Activated T-helper 2 cell treated with anti-CD3 and anti-CD28 coated beads, Interferon-gamma antibody, Interleukin-2, Interleukin-4, amounts not matched to agents 10 μg/mL and 5 μg/mL and 100 μg/mL, durations not matched to agents 14 hours and 24 hours and 36 hours (primary cell): ENCODE data around the gene KREMEN2. TPM values are rescaled to one million over a fixed set of nuclear protein-coding genes. Genes with fewer than 3 reads are reported as not detected.
"Not testable (repeated sequence)": the region's sequence is repeated elsewhere in the genome, so short reads cannot be mapped to it uniquely, and the experiment has no call there.

ENCODE experiments used
- DNase-seq: peaks from one replicate; pipeline ENCODE4 v3.0.0; 2021; ENCODE audit warnings: low spot score
- H3K27ac Mint-ChIP-seq: one replicate; pipeline ENCODE4 v1.8.0; 2021; ENCODE audit warnings: mixed read lengths
- H3K27me3 Mint-ChIP-seq: one replicate; pipeline ENCODE4 v1.8.0; 2021; ENCODE audit warnings: low read depth, mixed read lengths
- H3K36me3 Mint-ChIP-seq: one replicate; pipeline ENCODE4 v1.8.0; 2021; ENCODE audit warnings: low read depth, mixed read lengths
- H3K4me1 Mint-ChIP-seq: one replicate; pipeline ENCODE4 v1.8.0; 2021; ENCODE audit warnings: low read depth, mixed read lengths
- H3K4me3 Mint-ChIP-seq: one replicate; pipeline ENCODE4 v1.8.0; 2021; ENCODE audit warnings: low read depth, mild to moderate bottlenecking, moderate library complexity, mixed read lengths
- H3K9me3 Mint-ChIP-seq: one replicate; pipeline ENCODE4 v1.8.0; 2021; ENCODE audit warnings: mixed read lengths
- intact Hi-C: fragments of 100-400 bp; cut with micrococcal nuclease; formaldehyde crosslinking; loops from one replicate; pipeline ENCODE4 v1.15.1; 2023
- total RNA-seq: library from RNA; stranded (reverse); gene quantifications from 2 replicates; pipeline ENCODE4 v1.2.3, GENCODE V29; 2022

The KREMEN2 gene
- total RNA-seq, 1 donor from 2014 or later = 0.09 TPM

GRCh38 chr16:2930236-2930635 is 33.8 kb upstream of the KREMEN2 start:
- DNase-seq = no peak
- intact Hi-C loops = no loop called here
- Mint-ChIP-seq H3K27ac (no peak overlapping the region), H3K4me3 (no peak overlapping the region), H3K9me3 (no peaks in the 10 kb centered on the region), H3K4me1 (peaks cover 19% of the 10 kb centered on the region), H3K27me3 (no peaks in the 10 kb centered on the region), H3K36me3 (peaks cover 14% of the 10 kb centered on the region)

- H3K4me3 Mint-ChIP-seq, intact Hi-C loops, H3K27me3 Mint-ChIP-seq, DNase-seq, H3K9me3 Mint-ChIP-seq, H3K27ac Mint-ChIP-seq: not testable (repeated sequence)
- Mint-ChIP-seq H3K4me1 (peaks cover 21% of the 10 kb centered on the region), H3K36me3 (peaks cover 20% of the 10 kb centered on the region)
Measured at GRCh38 chr16:2931231-2931914, 32.7 kb upstream of the KREMEN2 start.

GRCh38 chr16:2933136-2933535 is 30.9 kb upstream of the KREMEN2 start:
- no peaks in the 10 kb centered on the region for H3K9me3 Mint-ChIP-seq
- peaks cover 9% of the 10 kb centered on the region for H3K4me1 Mint-ChIP-seq
- intact Hi-C loops = no loop called here
- DNase-seq = no peak
- no peak overlapping the region for H3K4me3 Mint-ChIP-seq
- H3K27me3 Mint-ChIP-seq = no peaks in the 10 kb centered on the region
- no peak overlapping the region for H3K27ac Mint-ChIP-seq
- H3K36me3 Mint-ChIP-seq = peaks cover 20% of the 10 kb centered on the region

GRCh38 chr16:2933701-2934100 is 30.4 kb upstream of the KREMEN2 start:
- Mint-ChIP-seq H3K27ac (no peak overlapping the region), H3K9me3 (no peaks in the 10 kb centered on the region), H3K4me3 (no peak overlapping the region), H3K4me1 (peaks cover 9% of the 10 kb centered on the region), H3K36me3 (peaks cover 22% of the 10 kb centered on the region), H3K27me3 (no peaks in the 10 kb centered on the region)
- intact Hi-C loops = no loop called here
- DNase-seq = no peak

- Mint-ChIP-seq H3K4me1 (peaks cover 9% of the 10 kb centered on the region), H3K27ac (no peak overlapping the region), H3K27me3 (no peaks in the 10 kb centered on the region), H3K36me3 (peaks cover 26% of the 10 kb centered on the region), H3K9me3 (no peaks in the 10 kb centered on the region), H3K4me3 (no peak overlapping the region)
- no peak for DNase-seq
- intact Hi-C loops = no loop called here
Measured at GRCh38 chr16:2934450-2934849, 29.6 kb upstream of the KREMEN2 start.

GRCh38 chr16:2936436-2937011 is 27.6 kb upstream of the KREMEN2 start:
- Mint-ChIP-seq H3K9me3 (no peaks in the 10 kb centered on the region), H3K36me3 (peaks cover 31% of the 10 kb centered on the region), H3K4me1 (peaks cover 9% of the 10 kb centered on the region), H3K27ac (no peak overlapping the region), H3K4me3 (no peak overlapping the region), H3K27me3 (no peaks in the 10 kb centered on the region)
- DNase-seq = no peak
- intact Hi-C loops = no loop called here

- Mint-ChIP-seq H3K27ac (no peak overlapping the region), H3K9me3 (no peaks in the 10 kb centered on the region), H3K27me3 (no peaks in the 10 kb centered on the region), H3K36me3 (peaks cover 30% of the 10 kb centered on the region), H3K4me1 (peaks cover 9% of the 10 kb centered on the region), H3K4me3 (no peak overlapping the region)
- DNase-seq = no peak
- intact Hi-C loops = no loop called here
Measured at GRCh38 chr16:2937170-2937569, 26.9 kb upstream of the KREMEN2 start.

- peaks cover 9% of the 10 kb centered on the region for H3K4me1 Mint-ChIP-seq
- H3K4me3 Mint-ChIP-seq = no peak overlapping the region
- no peak for DNase-seq
- peaks cover 30% of the 10 kb centered on the region for H3K36me3 Mint-ChIP-seq
- intact Hi-C loops = no loop called here
- no peaks in the 10 kb centered on the region for H3K27me3 Mint-ChIP-seq
- no peak overlapping the region for H3K27ac Mint-ChIP-seq
- H3K9me3 Mint-ChIP-seq = no peaks in the 10 kb centered on the region
Measured at GRCh38 chr16:2938206-2938605, 25.9 kb upstream of the KREMEN2 start.

- H3K4me1 Mint-ChIP-seq = peaks cover 4% of the 10 kb centered on the region
- DNase-seq = no peak
- peaks cover 24% of the 10 kb centered on the region for H3K36me3 Mint-ChIP-seq
- intact Hi-C loops = no loop called here
- H3K9me3 Mint-ChIP-seq = no peaks in the 10 kb centered on the region
- no peak overlapping the region for H3K27ac Mint-ChIP-seq
- H3K27me3 Mint-ChIP-seq = no peaks in the 10 kb centered on the region
- no peak overlapping the region for H3K4me3 Mint-ChIP-seq
Measured at GRCh38 chr16:2939968-2940367, 24.1 kb upstream of the KREMEN2 start.

- peaks cover 18% of the 10 kb centered on the region for H3K36me3 Mint-ChIP-seq
- H3K27me3 Mint-ChIP-seq = no peaks in the 10 kb centered on the region
- intact Hi-C loops = no loop called here
- H3K9me3 Mint-ChIP-seq = no peaks in the 10 kb centered on the region
- H3K4me3 Mint-ChIP-seq = no peak overlapping the region
- DNase-seq = no peak
- no peak overlapping the region for H3K27ac Mint-ChIP-seq
- H3K4me1 Mint-ChIP-seq = no peaks in the 10 kb centered on the region
Measured at GRCh38 chr16:2942045-2942444, 22.0 kb upstream of the KREMEN2 start.

- H3K36me3 Mint-ChIP-seq = peaks cover 16% of the 10 kb centered on the region
- intact Hi-C loops, H3K27ac Mint-ChIP-seq, H3K4me1 Mint-ChIP-seq, H3K27me3 Mint-ChIP-seq, H3K4me3 Mint-ChIP-seq, DNase-seq, H3K9me3 Mint-ChIP-seq: not testable (repeated sequence)
Measured at GRCh38 chr16:2943716-2944115, 20.4 kb upstream of the KREMEN2 start.

GRCh38 chr16:2946649-2947048 is 17.4 kb upstream of the KREMEN2 start:
- no peak overlapping the region for H3K4me3 Mint-ChIP-seq
- intact Hi-C loops = no loop called here
- H3K36me3 Mint-ChIP-seq = peaks cover 6% of the 10 kb centered on the region
- H3K27ac Mint-ChIP-seq = no peak overlapping the region
- DNase-seq = no peak
- H3K9me3 Mint-ChIP-seq = no peaks in the 10 kb centered on the region
- no peaks in the 10 kb centered on the region for H3K27me3 Mint-ChIP-seq
- no peaks in the 10 kb centered on the region for H3K4me1 Mint-ChIP-seq

GRCh38 chr16:2948807-2949704 is 15.0 kb upstream of the KREMEN2 start:
- no peak overlapping the region for H3K4me3 Mint-ChIP-seq
- H3K27ac Mint-ChIP-seq = no peak overlapping the region
- no peaks in the 10 kb centered on the region for H3K4me1 Mint-ChIP-seq
- intact Hi-C loops = no loop called here
- no peaks in the 10 kb centered on the region for H3K27me3 Mint-ChIP-seq
- no peaks in the 10 kb centered on the region for H3K9me3 Mint-ChIP-seq
- DNase-seq = no peak
- no peaks in the 10 kb centered on the region for H3K36me3 Mint-ChIP-seq
